Stimulated activated CD8-positive, alpha-beta memory T cell treated with anti-CD3 and anti-CD28 coated beads, Interleukin-4, amount 100 ng/mL, for 24 hours (primary cell): ENCODE data around the gene RAPGEF4.
A peak's percentile ranks its signal among the peaks of the same experiment; 100 is the strongest.
"Not testable (repeated sequence)": the region's sequence is repeated elsewhere in the genome, so short reads cannot be mapped to it uniquely, and the experiment has no call there.

ENCODE experiments used
- DNase-seq: peaks from one replicate; pipeline ENCODE4 v3.0.0-alpha.2; 2020; ENCODE audit warnings: low read depth

Gene RAPGEF4

GRCh38 chr2:173001664-173002604 lies 266.3 kb downstream of the RAPGEF4 start:
- no peak for DNase-seq

GRCh38 chr2:173002751-173003541 lies 267.3 kb downstream of the RAPGEF4 start:
- DNase-seq = no peak

DNA sequence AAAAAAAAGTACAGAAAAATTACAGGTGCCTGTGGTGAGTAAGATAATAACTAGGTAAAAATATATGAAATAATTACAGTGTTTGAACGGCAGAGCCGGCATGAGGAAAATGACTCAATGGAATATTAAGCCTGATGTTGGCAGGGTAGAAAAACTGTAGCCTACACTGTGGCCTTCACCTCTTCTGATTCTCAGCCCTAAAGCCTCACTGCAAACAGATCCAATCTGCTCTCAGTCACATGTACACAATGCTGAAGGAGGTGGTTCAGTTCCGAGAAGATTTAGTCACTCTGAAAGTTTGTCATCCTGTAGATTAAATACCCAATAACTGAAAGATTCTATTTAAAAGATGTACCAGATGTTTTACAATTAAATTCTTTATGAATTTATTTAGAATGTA lies 273.1 kb downstream of the RAPGEF4 start:
- DNase-seq = no peak

- no peak for DNase-seq
These were observed 274.6 kb downstream of the RAPGEF4 start for GRCh38 chr2:173010233-173010632.

GRCh38 chr2:173016451-173016850 lies 280.8 kb downstream of the RAPGEF4 start:
- no peak for DNase-seq

GRCh38 chr2:173017646-173018420 lies 282.2 kb downstream of the RAPGEF4 start:
- no peak for DNase-seq

GRCh38 chr2:173019755-173020154 lies 284.1 kb downstream of the RAPGEF4 start:
- DNase-seq = no peak

GRCh38 chr2:173021939-173022371 lies 286.3 kb downstream of the RAPGEF4 start:
- no peak for DNase-seq

DNA sequence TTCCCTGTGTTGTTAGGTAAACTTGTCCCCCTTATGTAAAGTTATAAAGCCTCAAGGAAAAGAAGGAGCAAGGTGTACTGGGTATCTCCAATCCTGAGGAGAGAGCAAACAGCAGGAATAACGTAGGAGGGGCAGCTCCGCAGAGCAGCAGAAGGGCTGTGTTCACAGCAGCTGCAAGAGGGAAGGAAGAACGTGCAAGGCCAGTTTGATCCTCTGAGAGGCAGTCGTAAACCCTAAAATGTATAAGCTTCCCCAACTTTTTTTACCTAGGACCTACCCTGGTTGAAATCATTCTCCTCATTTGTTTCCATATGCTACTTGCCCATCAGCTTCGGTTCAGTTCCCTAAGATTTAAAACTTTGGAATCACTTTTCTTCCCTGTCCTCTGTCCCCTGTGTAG lies 288.1 kb downstream of the RAPGEF4 start:
- DNase-seq = no peak

GRCh38 chr2:173026479-173026878 lies 290.8 kb downstream of the RAPGEF4 start:
- DNase-seq = no peak

DNA sequence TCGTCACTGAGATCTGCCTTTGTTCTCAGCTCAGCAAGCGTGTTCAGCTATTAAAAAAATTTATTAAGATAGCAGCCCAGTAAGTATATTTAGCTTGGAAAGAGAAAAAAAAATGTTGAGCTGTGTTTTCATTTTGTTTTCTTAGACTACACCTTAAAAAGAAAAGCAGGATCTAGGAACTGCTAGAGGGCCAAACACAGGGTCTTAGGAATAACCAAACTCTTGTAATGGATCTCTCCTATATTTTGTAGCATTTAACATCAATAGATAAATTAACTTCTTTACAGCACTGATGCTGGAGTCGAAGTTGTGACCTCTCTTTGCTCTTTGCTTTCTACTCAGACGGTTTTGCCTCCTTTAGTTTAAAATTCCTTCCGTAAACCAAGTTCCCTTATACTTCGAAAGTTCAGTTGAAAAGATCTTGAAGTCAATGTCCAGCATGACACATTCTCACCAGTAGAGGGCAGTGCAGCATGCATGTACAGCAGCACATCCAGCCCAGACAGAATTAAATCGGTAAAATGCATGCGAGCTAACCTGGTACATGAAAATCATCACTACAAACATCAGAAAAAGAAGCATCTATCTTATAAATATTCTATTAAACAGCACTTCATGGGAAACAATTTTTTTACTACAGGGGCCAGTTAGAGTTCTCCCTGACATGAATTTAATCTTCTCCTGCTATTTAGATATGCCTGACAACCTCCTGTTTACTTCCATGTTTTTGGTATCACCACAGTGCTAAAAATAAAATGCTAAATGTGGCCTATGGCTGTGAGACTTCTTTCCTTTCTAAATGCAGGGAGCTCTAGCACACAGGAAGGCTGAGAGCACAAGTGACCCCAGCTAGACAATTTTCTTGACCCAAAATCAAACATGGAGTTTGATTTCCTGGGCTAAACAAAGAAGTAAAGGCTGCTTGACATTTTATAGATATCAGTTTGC lies 291.8 kb downstream of the RAPGEF4 start:
- DNase-seq = peak; percentile 54

GRCh38 chr2:173028141-173028540 lies 292.5 kb downstream of the RAPGEF4 start:
- DNase-seq = no peak

- DNase-seq = no peak
These were observed 293.0 kb downstream of the RAPGEF4 start for GRCh38 chr2:173028671-173029070.

DNA sequence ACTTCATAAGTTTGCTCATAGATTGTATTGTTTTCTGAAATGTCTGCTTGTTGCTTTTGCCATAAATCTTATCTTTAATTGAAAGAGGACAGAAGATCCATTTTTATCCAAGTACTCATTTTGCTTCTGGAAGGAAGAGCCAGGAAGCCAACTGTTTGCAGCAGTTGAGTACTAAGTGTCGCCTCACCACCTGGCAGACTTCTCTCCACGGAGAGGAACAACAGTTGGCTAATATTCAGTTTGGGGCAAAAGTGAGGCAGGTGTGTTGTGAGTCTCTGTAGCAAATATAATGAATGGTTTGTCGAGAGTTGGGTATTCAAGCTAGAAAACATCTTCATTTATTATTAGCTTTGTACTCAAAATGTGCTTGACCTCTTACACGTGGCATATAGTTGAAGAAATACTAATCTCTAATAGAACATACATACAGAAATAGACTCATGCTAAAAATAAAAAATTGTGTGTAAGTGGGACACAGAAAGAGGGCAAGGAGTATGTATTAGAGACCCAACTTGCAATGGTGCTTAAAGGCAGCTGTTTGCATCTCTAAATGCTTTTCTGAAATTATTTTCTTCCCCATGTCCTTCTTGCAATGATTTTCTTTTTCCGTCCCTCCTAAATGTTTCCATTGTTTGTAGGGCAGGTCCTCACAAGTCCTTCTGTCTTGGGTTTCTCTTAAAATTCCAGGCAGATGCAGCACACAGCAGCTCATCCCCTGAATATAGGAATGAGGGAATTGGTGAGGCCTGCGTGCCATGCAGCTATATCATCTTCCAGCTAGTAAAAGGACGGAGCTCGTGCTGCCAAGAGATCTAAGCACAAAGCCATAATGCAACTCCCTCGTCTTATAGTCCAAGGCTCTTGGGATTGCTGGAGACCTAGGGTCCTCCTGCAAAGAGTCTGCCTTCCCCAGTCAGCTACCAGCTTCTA lies 295.2 kb downstream of the RAPGEF4 start:
- DNase-seq = no peak

DNA sequence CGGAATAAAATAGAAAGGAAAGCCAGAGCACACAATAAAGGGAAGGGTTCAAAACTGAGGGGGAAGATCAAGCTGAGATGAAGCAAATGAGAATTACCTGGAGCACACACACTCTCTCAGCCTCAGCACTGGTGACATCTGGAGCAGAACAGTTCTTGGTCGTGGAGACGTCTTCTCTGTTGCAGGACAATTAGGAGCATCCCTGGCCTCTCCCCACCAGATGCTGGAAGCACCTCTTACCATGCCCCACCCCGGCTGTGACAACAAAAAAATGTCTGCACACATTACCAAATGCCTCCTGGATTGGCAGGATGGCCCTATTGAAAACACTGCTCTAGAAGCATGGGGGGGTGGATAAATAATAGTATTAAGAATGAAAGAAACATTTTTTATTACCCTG lies 296.4 kb downstream of the RAPGEF4 start:
- DNase-seq = no peak

- no peak for DNase-seq
These were observed 297.4 kb downstream of the RAPGEF4 start for GRCh38 chr2:173033084-173033483.

DNA sequence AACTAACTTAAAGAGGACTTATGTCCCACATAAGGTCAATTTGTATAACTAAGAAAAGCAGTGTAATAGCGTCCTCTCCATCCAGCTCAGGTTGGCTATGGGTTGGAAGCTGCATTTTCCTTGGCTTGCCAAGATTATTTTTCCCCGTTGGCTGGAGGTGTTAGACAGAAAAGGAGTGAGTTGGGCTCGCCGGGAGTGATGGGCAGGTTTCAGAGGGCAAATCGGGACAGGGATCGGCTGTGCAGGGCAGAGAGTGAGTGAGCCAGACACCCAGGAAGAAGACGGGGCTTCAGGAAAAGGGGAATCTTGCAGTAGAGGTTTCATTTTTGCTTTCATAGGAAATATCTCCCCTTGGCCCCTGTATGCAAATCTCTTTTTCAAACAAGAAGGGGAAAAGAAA lies 298.5 kb downstream of the RAPGEF4 start:
- DNase-seq = no peak

DNA sequence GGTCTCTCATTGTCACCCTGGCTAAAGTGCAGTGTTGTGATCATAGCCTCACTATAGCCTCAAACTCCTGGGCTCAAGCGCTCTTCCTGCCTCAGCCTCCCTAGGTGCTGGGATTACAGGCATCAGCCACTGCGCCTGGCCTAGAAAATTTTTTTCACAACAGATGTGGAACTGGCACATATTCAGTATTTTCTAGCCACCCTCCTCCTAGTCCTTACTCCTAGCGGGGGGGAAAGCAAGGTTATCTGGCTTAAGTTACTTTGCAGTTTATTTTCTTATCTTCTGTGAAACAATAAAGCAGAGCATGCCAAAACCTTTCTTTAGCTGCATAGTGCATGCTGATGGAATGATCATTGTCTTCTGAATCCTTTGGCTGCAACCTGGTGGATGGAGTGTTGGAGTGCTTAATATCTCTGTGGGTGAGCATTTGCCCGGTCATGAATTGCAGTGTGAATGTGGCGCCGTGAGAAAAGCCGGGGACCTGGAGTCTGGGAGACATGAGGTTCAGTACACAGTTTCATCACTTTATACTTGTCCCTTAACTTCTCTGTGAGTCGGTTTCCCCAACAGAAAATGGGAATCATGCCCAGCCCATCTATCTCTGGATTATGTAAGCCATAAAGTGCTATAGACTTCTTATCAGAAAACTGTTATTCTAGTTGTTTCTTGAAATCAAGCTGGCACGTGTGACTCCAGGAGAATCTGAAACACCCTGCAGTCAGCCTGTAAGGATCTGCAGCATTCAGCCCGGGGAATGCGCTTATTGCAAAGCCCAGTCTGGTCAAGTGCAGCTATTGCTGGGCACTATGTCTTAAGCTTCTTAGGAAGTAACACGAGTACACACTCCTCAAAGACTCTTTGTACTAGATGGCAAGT lies 301.8 kb downstream of the RAPGEF4 start:
- no peak for DNase-seq

DNA sequence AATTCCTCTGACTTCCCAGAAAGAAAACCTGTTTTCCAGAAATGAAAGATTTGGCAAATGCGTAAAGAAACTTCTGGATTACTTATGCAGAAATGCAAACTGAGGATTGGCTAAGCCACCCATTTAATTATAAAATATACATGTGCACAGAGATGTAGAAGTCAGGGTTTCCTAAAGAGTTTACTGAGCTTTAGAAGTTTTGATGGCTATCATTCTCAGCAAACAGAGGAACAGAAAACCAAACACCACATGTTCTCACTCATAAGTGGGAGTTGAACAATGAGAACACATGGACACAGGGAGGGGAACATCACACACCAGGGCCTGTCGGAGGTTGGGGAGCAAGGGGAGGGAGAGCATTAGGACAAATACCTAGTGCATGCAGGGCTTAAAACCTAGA lies 302.6 kb downstream of the RAPGEF4 start:
- DNase-seq = not testable (repeated sequence)
